ENCODE results near the gene RSPH10B.
"Not testable (repeated sequence)": the region's sequence is repeated elsewhere in the genome, so short reads cannot be mapped to it uniquely, and the experiment has no call there.

The RSPH10B gene

GRCh38 chr7:5970347-5970911 is at the start of gene RSPH10B:
Gene RSPH10B (minus strand): TSS chr7:5970689. CDS start chr7:5967116, 3,573 bp downstream.
- not testable (repeated sequence) for DNase-seq

GRCh38 chr7:6016653-6016966 is 46.1 kb upstream of the RSPH10B start:
- no peak for DNase-seq

DNA sequence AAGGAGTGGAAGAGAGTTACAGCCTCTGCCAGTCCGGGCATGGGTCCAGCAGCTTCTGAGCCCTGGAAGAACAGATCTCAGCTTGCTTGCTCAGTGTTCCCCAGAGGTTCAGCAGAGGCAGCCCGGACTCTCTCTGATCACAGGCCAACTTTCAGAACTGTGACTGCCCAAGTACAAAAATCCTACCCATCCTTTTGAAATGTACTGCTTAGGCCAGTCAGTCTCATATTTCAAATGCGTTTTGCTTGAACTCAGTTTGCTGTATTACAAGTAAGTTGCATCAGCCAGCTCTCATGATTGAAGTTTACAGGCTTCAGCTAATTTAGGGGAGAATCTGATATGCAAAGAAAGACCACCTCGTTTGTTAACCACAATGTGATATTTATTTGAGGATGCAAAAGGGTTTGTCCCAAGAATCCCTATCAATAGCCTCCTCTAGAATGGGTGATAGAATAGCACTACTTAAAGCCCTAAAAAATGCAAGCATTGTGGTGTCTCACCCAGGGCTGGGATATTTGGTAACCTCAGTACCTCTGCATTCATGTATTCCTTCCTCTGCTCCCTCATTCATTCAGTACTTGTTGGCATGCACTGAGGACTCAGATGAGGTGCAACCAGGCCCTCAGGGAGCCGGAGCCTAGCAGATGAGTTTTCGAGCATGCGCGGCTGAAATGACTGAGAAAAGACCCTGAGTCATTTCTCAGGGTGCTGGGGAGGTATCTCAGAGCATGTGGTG is 45.6 kb upstream of the RSPH10B start:
- no peak for DNase-seq

GRCh38 chr7:6012355-6013104 is 42.0 kb upstream of the RSPH10B start:
- no peak for DNase-seq

DNA sequence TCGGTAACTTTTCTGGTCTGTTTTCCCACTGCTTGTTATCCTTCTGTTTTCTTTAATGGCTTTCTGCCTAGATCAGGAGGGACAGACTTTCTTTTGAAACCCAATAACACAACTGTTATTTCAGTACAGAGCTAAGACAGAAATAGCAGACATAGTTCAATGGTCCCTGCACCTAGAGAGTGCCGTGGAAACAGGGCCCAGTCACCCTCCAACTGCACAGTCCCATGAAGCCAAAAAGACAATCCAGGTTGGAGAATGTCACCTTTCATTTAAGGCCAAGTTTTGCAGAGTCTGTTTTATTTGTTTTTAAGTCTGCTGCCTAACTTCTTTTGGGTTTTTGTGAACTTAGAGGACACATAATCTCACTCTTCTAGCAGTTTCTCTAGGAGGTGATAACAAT is 41.1 kb upstream of the RSPH10B start:
- no peak for DNase-seq

DNA sequence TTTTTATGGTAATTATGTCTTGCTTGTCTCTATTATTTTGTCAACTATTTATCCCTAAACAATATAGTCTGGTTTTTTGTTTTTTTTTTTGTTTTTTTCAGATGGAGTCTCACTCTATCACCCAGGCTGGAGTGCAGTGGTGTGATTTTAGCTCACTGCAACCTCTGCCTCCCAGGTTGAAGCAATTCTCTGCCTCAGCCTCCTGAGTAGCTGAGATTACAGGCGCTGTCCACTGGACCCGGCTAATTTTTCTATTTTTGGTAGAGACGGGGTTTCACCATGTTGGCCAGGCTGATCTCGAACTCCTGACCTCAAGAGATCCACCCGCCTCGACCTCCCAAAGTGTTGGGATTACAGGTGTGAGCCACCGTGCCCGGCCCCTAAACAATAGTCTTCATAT is 39.9 kb upstream of the RSPH10B start:
- not testable (repeated sequence) for DNase-seq

GRCh38 chr7:6008668-6009611 is 38.5 kb upstream of the RSPH10B start, which contains the start of the genes AIMP2 and PMS2:
Gene AIMP2 (plus strand): TSS chr7:6009272. CDS start chr7:6009364, 92 bp downstream.
Gene PMS2 (minus strand): TSS chr7:6009049. CDS start chr7:6009019, 30 bp downstream.
- peak; percentile 96 for DNase-seq

DNA sequence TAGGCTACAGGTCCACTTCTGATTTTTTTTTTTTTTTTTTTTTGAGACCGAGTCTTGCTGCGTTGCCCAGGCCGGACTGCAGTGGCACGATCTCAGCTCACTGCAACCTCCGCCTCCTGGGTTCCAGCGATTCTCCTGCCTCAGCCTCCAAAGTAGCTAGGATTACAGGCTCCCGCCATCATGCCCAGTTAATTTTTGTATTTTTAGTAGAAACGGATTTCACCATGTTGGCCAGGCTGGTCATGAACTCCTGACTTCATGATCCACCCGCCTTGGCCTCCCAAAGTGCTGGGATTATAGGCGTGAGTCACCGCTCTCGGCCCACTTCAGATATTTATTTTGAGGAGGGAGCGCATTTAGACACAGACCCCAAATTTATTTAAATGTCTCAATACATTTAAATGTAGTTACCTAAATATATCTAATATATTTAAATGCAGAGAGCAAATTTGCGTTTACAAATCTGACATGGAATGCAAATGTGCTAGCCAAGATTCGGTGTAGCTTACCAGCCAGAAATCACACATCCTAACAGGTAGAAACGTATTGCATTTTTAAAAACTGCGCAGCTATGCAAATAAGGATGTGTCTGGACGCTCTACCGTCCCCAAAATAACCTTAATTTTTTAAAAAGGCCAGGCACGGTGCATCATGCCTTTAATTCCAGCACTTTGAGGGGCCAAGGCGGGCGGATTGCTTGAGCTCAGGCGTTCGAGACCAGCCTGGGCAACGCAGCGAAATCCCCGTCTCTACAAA is 37.5 kb upstream of the RSPH10B start:
- DNase-seq = not testable (repeated sequence)

- DNase-seq = no peak
These were observed 36.9 kb upstream of the RSPH10B start for GRCh38 chr7:6007386-6007785.

- DNase-seq = peak; percentile 36
These were observed 26.8 kb upstream of the RSPH10B start for GRCh38 chr7:5997210-5997808.

- DNase-seq = not testable (repeated sequence)
These were observed 16.6 kb upstream of the RSPH10B start for GRCh38 chr7:5987061-5987460.

GRCh38 chr7:5979680-5980314 is 9.3 kb upstream of the RSPH10B start:
- DNase-seq = not testable (repeated sequence)

DNA sequence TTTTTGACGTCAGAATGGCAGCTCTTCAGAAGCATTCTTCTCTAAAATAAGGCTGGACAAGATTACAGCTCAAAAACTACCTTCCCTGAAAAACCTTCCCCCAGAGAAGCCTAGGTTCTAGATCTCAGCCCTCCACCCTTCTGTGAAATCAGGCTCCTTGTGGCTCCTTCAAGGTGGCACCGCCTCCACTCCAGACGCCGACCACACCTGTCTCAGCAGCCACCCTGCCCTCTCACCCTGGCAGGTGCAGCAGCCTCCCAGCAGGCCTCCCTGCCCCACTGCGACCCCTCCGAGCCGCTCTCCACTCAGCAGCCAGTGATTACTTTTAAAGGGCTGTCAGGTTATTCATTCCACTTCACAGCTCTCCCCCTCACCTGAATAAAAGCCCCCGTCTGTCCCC is 3.1 kb upstream of the RSPH10B start:
- not testable (repeated sequence) for DNase-seq

DNA sequence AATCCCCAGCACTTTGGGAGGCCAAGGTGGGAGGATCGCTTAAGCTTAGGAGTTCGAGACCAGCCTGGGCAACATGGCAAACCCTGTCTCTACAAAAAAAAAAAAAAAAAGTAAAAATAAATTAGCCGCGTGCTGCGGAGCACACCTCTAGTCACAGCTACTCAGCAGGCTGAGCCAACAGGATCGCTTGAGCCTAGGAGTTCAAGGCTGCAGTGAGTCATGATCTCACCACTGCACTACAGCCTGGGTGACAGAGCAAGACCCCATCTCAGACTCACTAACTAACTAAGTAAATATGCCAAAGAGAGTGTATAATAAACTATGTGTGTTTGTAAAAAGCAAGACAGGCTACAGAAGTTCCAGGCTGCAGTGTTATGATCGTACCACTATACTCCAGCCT is 6.7 kb downstream of the RSPH10B start:
- not testable (repeated sequence) for DNase-seq

GRCh38 chr7:5963205-5963604 is 7.3 kb downstream of the RSPH10B start:
- not testable (repeated sequence) for DNase-seq

- DNase-seq = not testable (repeated sequence)
These were observed 35.5 kb downstream of the RSPH10B start for GRCh38 chr7:5934945-5935450.

- not testable (repeated sequence) for DNase-seq
These were observed 38.4 kb downstream of the RSPH10B start for GRCh38 chr7:5931905-5932644.

GRCh38 chr7:5931250-5931649 is 39.2 kb downstream of the RSPH10B start:
- DNase-seq = not testable (repeated sequence)

DNA sequence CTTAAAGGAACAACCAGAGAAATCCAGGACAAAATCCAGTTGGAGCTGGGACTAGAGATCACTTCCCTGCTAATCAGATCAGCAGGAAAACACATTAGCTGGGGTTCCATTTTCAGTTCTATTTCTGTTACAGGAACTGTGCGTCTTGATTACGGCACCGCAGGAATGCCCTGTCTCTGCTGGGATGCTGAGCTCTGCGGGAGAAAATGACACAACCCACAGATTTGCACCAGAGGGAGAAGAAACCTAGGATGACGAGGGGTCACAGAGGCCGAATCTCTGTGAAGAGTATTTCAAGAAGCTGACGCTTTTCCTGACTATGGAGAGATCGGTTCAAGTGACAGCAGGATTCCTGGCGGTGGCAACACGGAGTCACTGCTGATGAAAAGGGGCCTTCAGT is 40.2 kb downstream of the RSPH10B start:
- DNase-seq = not testable (repeated sequence)

Measured in activated T-cell treated with anti-CD3 and anti-CD28 coated beads for 4 hours (primary cell).